Transverse colon (tissue), 4 donors: ENCODE measurements around the gene MYL6B. TPM values are rescaled to one million over a fixed set of nuclear protein-coding genes. Genes with fewer than 3 reads are reported as not detected.

Experiments used
- DNase-seq: peaks from one replicate; pipeline ENCODE4 v3.0.0-alpha.2; 2019
- H3K27ac ChIP-seq, 4 donors: fragments of 200-600 bp; sonication (generic); 2 replicates each; pipeline ENCODE4 v1.5.1; 2016 to 2018; ENCODE audit warnings: inconsistent platforms in 4 of 4
- H3K27me3 ChIP-seq: fragments of 200-600 bp; sonication (generic); 2 replicates; pipeline ENCODE4 v1.5.1; 2017; ENCODE audit warnings: inconsistent platforms
- H3K36me3 ChIP-seq, 4 donors: fragments of 200-600 bp; sonication (generic); 2 replicates each; pipeline ENCODE4 v1.5.1; 2017 to 2019; ENCODE audit warnings: inconsistent platforms in 4 of 4
- H3K4me1 ChIP-seq, 4 donors: fragments of 200-600 bp; sonication (generic); 2 replicates each; pipeline ENCODE4 v1.5.1; 2017 to 2020; ENCODE audit warnings: inconsistent platforms in 4 of 4
- H3K4me3 ChIP-seq, 4 donors: fragments of 200-600 bp; sonication (generic); 1 replicate in 1 of 4; 2 replicates in 3 of 4; pipeline versions ENCODE4 v1.5.1 to v1.6.1; 2017 to 2019; ENCODE audit warnings: inconsistent platforms in 4 of 4
- H3K9me3 ChIP-seq, 2 donors: fragments of 200-600 bp; sonication (generic); 2 replicates each; pipeline ENCODE4 v1.5.1; 2017 to 2019; ENCODE audit warnings: inconsistent platforms in 2 of 2
- EP300 ChIP-seq: sonication (generic); formaldehyde crosslinking; IDR thresholded peaks from one replicate; pipeline ENCODE4 v1.6.1; 2017; ENCODE audit warnings: antibody characterized with exemption, low read depth
- POLR2A ChIP-seq: fragments of 450-650 bp; IDR thresholded peaks from one replicate; pipeline ENCODE4 v1.6.1; 2016; ENCODE audit warnings: antibody characterized with exemption, mild to moderate bottlenecking, moderate library complexity
- POLR2AphosphoS5 ChIP-seq, 3 donors: sonication (generic); formaldehyde crosslinking; IDR thresholded peaks; one replicate each; pipeline ENCODE4 v1.6.1; 2016; ENCODE audit warnings: antibody characterized with exemption in 3 of 3
- WGBS, 2 donors: methylation state at CpG; one replicate each; pipeline ENCODE4 v1.1.5; 2018; ENCODE audit warnings: low coverage in 1 of 2; 5-methylcytosine and 5-hydroxymethylcytosine counted together
- in situ Hi-C, 4 donors: fragments of 200-750 bp; cut with MboI; loops; one replicate each; pipeline versions ENCODE4 v1.15.0 to v1.15.1; 2017; ENCODE audit warnings: low sequenced_read_pairs in 3 of 4, low pct_ligation_motif_present in 1 of 4, low pct_unique_long_range_greater_than_20kb in 1 of 4
- intact Hi-C: fragments of 100-400 bp; cut with DNase I; formaldehyde crosslinking; loops from one replicate; pipeline ENCODE4 v1.15.1; 2023; ENCODE audit warnings: low total_unique reads
- total RNA-seq, 4 donors: library from RNA; depleted of rRNA; stranded (reverse); fragments of >200 nt; gene quantifications; one replicate each; pipeline ENCODE4 v1.1.0, GENCODE V29; 2016
- TF ChIP-seq, protein P1 (sequence below), 5 experiments: fragments of 200-600 bp in 3 of 5; fragments of 450-650 bp in 2 of 5; sonication (generic) in 3 of 5; IDR thresholded peaks; 1 replicate in 2 of 5; 2 replicates in 3 of 5; pipeline ENCODE4 v1.5.1; 2016 to 2017; ENCODE audit warnings: antibody characterized with exemption in 5 of 5, inconsistent platforms in 3 of 5, mild to moderate bottlenecking in 2 of 5, moderate library complexity in 1 of 5

MYL6B gene
- total RNA-seq, 4 donors from 2014 or later, result 26.4 to 30.0 (median 26.7) TPM; not detected in 1

DNA sequence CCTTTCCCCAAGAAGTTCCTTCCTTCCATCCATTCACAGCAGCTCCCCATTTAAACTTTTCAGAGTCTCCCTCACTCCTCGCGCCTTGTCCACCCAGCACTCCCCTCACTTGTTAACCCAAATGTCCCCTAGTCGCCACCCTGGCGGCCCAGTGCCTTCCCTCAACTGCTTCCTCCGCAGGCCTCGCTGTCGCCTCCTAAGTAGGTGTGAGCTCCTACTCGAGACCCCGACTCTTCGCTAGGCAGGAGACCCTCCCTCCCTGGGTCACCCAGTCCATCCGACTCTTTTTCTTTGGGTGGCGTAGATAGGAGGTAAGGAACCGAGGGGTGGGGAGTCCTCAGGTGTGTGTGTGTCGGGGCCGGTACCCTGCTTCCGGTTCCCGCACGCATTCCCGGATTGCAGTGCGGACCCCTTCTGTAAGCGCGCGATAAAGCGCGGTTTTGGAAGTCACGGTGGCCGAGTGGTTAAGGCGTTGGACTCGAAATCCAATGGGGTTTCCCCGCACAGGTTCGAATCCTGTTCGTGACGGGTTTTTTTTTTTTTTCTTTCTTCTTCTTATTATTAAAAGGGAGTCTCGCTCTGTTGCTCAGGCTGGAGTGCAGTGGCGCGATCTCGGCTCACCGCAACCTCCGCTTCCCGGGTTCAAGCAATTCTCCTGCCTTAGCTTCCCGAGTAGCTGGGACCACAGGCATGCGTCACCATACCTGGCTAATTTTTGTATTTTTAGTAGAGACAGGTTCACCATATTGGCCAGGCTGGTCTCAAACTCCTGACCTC lies 37.7 kb downstream of the MYL6B start:
- intact Hi-C loops (loop anchor here (2.0 kb wide), 1 partner anchor 71 kb away; the partner anchor contains the start of gene ZC3H10), in situ Hi-C loops (loop anchor here in 3 of 4 donors (5.0 to 10.0 kb wide), 4 partner anchors 58 to 277 kb away; partner anchors contain the start of genes SPRYD4 (in 2 of the 3) and ESYT1 (in 1 of the 3))
- peak; percentile 86 for DNase-seq
- peak overlapping the region; percentile 95 to 100 (median 99) for H3K27ac ChIP-seq
- no peaks in the 10 kb centered on the region for H3K27me3 ChIP-seq
- TF ChIP-seq EP300 (no peak), POLR2AphosphoS5 (IDR thresholded peaks at IDR 0.05) (no peak), POLR2A (peak; percentile 31)
- TF ChIP-seq, protein P1, sequence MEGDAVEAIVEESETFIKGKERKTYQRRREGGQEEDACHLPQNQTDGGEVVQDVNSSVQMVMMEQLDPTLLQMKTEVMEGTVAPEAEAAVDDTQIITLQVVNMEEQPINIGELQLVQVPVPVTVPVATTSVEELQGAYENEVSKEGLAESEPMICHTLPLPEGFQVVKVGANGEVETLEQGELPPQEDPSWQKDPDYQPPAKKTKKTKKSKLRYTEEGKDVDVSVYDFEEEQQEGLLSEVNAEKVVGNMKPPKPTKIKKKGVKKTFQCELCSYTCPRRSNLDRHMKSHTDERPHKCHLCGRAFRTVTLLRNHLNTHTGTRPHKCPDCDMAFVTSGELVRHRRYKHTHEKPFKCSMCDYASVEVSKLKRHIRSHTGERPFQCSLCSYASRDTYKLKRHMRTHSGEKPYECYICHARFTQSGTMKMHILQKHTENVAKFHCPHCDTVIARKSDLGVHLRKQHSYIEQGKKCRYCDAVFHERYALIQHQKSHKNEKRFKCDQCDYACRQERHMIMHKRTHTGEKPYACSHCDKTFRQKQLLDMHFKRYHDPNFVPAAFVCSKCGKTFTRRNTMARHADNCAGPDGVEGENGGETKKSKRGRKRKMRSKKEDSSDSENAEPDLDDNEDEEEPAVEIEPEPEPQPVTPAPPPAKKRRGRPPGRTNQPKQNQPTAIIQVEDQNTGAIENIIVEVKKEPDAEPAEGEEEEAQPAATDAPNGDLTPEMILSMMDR (IDR thresholded peaks at IDR 0.05), result peak in 1 of 5 experiments; percentile 22
- peak overlapping the region; percentile 68 to 99 (median 92) for H3K4me3 ChIP-seq
- WGBS, 2 donors, result 1 to 2% methylated on average over 27 to 42 of the region's 42 CpGs
- peaks cover 12 to 28% (median 22%) of the 10 kb centered on the region in 4 donors for H3K4me1 ChIP-seq
- peaks cover 0 to 10% (median 4%) of the 10 kb centered on the region in 4 donors for H3K36me3 ChIP-seq
- no peaks in the 10 kb centered on the region for H3K9me3 ChIP-seq

DNA sequence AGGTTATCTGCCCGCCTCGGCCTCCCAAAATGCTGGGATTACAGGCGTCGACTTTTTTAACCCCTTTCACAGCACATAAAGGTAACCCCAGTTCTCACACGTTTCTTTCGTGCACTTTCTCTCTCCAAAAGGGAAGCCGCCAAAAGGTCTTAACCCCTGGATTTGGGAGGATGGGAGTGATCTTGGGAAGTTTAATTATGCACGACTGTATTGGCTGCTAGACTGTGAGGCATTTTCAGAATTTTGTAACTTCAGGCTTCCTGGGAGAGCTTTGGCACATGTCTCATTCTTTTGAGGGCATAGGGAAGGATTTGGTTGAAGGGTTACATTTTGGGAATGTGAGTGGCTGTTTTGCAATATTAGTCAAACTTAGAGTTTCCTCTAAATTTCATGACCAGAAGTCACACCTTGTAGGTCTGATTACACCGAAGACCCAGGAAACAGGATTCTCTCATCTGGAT lies 38.3 kb downstream of the MYL6B start:
- H3K27ac ChIP-seq, result peak overlapping the region; percentile 95 to 100 (median 99)
- peak overlapping the region in 3 of 4 donors; percentile 87 to 99 (median 98) for H3K4me3 ChIP-seq
- WGBS, 2 donors, result 26 to 39% methylated on average over 5 to 9 of the region's 9 CpGs
- DNase-seq, result no peak
- peaks cover 12 to 28% (median 22%) of the 10 kb centered on the region in 4 donors for H3K4me1 ChIP-seq
- no peaks in the 10 kb centered on the region for H3K9me3 ChIP-seq
- in situ Hi-C loops (loop anchor here in 2 of 4 donors (5.0 to 10.0 kb wide), 2 partner anchors 274 to 277 kb away; partner anchors contain the start of gene SPRYD4 (in 2 of the 2)), intact Hi-C loops (no loop called here)
- peaks cover 0 to 4% (median 1%) of the 10 kb centered on the region in 4 donors for H3K36me3 ChIP-seq
- TF ChIP-seq POLR2AphosphoS5 (IDR thresholded peaks at IDR 0.05), result no peak
- no peaks in the 10 kb centered on the region for H3K27me3 ChIP-seq

DNA sequence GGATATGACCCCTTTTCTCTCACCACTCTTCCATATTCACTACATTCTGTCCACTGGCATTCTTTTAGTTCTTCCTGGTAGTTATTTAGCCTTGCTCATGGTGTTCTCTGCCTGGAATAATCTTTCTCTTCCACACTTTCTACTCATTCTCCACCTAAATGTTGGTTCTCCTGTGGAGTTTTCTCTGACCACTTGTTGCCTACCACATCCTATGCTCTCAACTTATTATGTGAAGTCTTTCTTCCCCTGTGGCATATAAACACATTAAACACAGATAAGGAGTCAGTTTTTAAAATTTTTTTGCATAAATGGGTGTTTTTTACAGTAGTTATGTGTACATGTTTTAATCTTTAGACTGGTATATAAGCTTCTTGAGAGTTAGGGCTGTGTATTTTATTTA lies 40.2 kb downstream of the MYL6B start:
- DNase-seq, result no peak
- no peak overlapping the region for H3K27ac ChIP-seq
- no peaks in the 10 kb centered on the region for H3K36me3 ChIP-seq
- no peak overlapping the region for H3K4me3 ChIP-seq
- no peaks in the 10 kb centered on the region for H3K9me3 ChIP-seq
- TF ChIP-seq POLR2AphosphoS5 (IDR thresholded peaks at IDR 0.05) (no peak), POLR2A (no peak), EP300 (no peak)
- TF ChIP-seq, protein P1 (IDR thresholded peaks at IDR 0.05), result no peak
- H3K4me1 ChIP-seq, result peaks cover 6 to 18% (median 14%) of the 10 kb centered on the region in 4 donors
- H3K27me3 ChIP-seq, result no peaks in the 10 kb centered on the region
- in situ Hi-C loops, result loop anchor here in 2 of 4 donors (5.0 to 10.0 kb wide), 2 partner anchors 272 to 275 kb away; partner anchors contain the start of gene SPRYD4 (in 2 of the 2)
- intact Hi-C loops, result loop anchor here (2.0 kb wide), 1 partner anchor 32 kb away; the partner anchor contains the start of gene NABP2

DNA sequence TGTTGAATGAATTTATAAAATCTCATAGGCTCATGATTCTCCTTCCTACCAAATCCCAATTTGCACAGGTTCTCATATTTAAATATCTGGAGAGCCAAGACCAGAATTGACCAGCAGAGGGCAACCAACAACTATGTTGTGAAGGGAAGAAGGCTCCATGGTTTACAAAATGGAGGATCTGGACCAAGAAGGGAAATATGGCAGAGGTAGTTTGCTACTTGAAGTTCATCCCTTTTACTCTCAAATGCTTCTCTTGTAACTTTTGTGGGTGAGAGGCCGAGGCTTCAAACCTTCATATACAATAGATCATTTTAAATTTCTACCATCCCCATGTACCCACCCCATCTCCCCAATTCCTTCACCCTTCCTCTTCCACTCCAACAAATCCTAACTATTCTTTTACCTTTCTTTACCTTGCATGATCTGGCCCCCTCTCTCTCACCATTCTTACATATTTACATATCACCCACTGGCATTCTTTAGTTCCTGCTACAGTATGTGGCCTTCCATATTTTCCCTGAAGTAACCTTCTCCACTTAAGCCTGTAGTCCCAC lies 40.7 kb downstream of the MYL6B start:
- no peak overlapping the region for H3K4me3 ChIP-seq
- no peaks in the 10 kb centered on the region for H3K9me3 ChIP-seq
- H3K36me3 ChIP-seq, result no peaks in the 10 kb centered on the region
- intact Hi-C loops (loop anchor here (2.0 kb wide), 1 partner anchor 32 kb away; the partner anchor contains the start of gene NABP2), in situ Hi-C loops (loop anchor here in 2 of 4 donors (5.0 to 10.0 kb wide), 2 partner anchors 272 to 274 kb away; partner anchors contain the start of gene SPRYD4 (in 2 of the 2))
- TF ChIP-seq EP300, result no peak
- TF ChIP-seq, protein P1 (IDR thresholded peaks at IDR 0.05), result peak; percentile 75 to 93 (median 80)
- no peak overlapping the region for H3K27ac ChIP-seq
- DNase-seq, result peak; percentile 84
- 38 to 47% methylated on average over 1 of the region's 1 CpG for WGBS, 2 donors
- H3K4me1 ChIP-seq, result peaks cover under 1 to 13% (median 9%) of the 10 kb centered on the region in 4 donors
- H3K27me3 ChIP-seq, result no peaks in the 10 kb centered on the region
